Fibroblast of lung (primary cell): ENCODE measurements around the gene TSPAN10. TPM values are rescaled to one million over a fixed set of nuclear protein-coding genes. Genes with fewer than 3 reads are reported as not detected.
A peak's percentile ranks its signal among the peaks of the same experiment; 100 is the strongest.
"Not testable (repeated sequence)": the region's sequence is repeated elsewhere in the genome, so short reads cannot be mapped to it uniquely, and the experiment has no call there.

Source experiments
- DNase-seq, 2 donors: peaks; one replicate each; pipeline versions ENCODE4 v3.0.0 to v3.0.0-alpha.2; 2010; ENCODE audit warnings: low read depth in 2 of 2
- H2AFZ ChIP-seq: 2 replicates; pipeline ENCODE4 v1.5.1; 2012; ENCODE audit warnings: low read length, control low read depth, inconsistent platforms
- H3K27ac ChIP-seq: 2 replicates; pipeline ENCODE4 v1.5.1; 2011; ENCODE audit warnings: low read length, control low read depth; ENCODE audit not compliant: insufficient read depth
- H3K27me3 ChIP-seq: 2 replicates; pipeline ENCODE4 v1.5.1; 2011; ENCODE audit warnings: mild to moderate bottlenecking, low read length; ENCODE audit not compliant: control insufficient read depth, insufficient read depth
- H3K36me3 ChIP-seq: 2 replicates; pipeline ENCODE4 v1.5.1; 2011; ENCODE audit warnings: low read length; ENCODE audit not compliant: control insufficient read depth, insufficient read depth
- H3K4me1 ChIP-seq: 2 replicates; pipeline ENCODE4 v1.5.1; 2011; ENCODE audit warnings: low read length; ENCODE audit not compliant: control insufficient read depth, insufficient read depth; ENCODE audit errors: extremely low read depth
- H3K4me2 ChIP-seq: 2 replicates; pipeline ENCODE4 v1.5.1; 2011; ENCODE audit warnings: low read length, control low read depth; ENCODE audit not compliant: insufficient read depth; ENCODE audit errors: extremely low read depth
- H3K4me3 ChIP-seq, 4 experiments: fragments of 200-600 bp in 1 of 4; sonication (generic) in 1 of 4; replicated peaks in 1 of 4; 2 replicates each; pipeline ENCODE4 v1.5.1; 2011 to 2016; ENCODE audit warnings: low read length in 4 of 4, low read depth in 3 of 4, mild to moderate bottlenecking in 3 of 4, control low read depth in 2 of 4, inconsistent platforms in 1 of 4, mixed read lengths in 1 of 4; ENCODE audit not compliant: insufficient read depth in 1 of 4; ENCODE audit errors: control extremely low read depth in 1 of 4
- H3K79me2 ChIP-seq: 2 replicates; pipeline ENCODE4 v1.5.1; 2012; ENCODE audit warnings: mild to moderate bottlenecking, low read length, inconsistent platforms; ENCODE audit not compliant: control insufficient read depth, insufficient read depth
- H3K9ac ChIP-seq: 2 replicates; pipeline ENCODE4 v1.5.1; 2011; ENCODE audit warnings: mild to moderate bottlenecking, low read length, control low read depth; ENCODE audit not compliant: insufficient read depth
- H3K9me3 ChIP-seq: 2 replicates; pipeline ENCODE4 v1.5.1; 2012; ENCODE audit warnings: low read depth, low read length; ENCODE audit not compliant: control insufficient read depth, insufficient read depth
- H4K20me1 ChIP-seq: 2 replicates; pipeline ENCODE4 v1.5.1; 2011; ENCODE audit warnings: low read length; ENCODE audit not compliant: control insufficient read depth, insufficient read depth; ENCODE audit errors: extremely low read depth
- CTCF ChIP-seq, 2 donors: IDR thresholded peaks in 1 of 2; conservative IDR thresholded peaks in 1 of 2; 1 replicate in 1 of 2; 2 replicates in 1 of 2; pipeline ENCODE4 v1.5.1; 2011 to 2012; ENCODE audit warnings: low read length in 2 of 2, control low read depth in 1 of 2, inconsistent platforms in 1 of 2, low read depth in 1 of 2, mild to moderate bottlenecking in 1 of 2
- EZH2 ChIP-seq: IDR thresholded peaks from 2 replicates; pipeline ENCODE4 v1.5.1; 2012; ENCODE audit warnings: low read length, control low read depth, mild to moderate bottlenecking; ENCODE audit errors: missing control alignments
- polyA plus RNA-seq, 2 donors: library from polyadenylated mRNA; depleted of rRNA in 1 of 2; stranded (reverse) in 1 of 2; unstranded in 1 of 2; fragments of >200 nt; gene quantifications; 2 replicates each; pipeline ENCODE4 v1.2.1, GENCODE V29; 2011 to 2012; ENCODE audit warnings: missing spikeins in 1 of 2
- total RNA-seq: library from RNA; depleted of rRNA; stranded (reverse); fragments of >200 nt; gene quantifications from 2 replicates; pipeline ENCODE4 v1.2.1, GENCODE V29; 2014

Gene TSPAN10
- total and polyA plus RNA-seq, 2 donors (not counting 1 experiment from before 2014, with no cell fraction given), result 1.3 to 3.0 TPM

GRCh38 chr17:81673561-81674258, 36.7 kb downstream of the TSPAN10 start:
- TF ChIP-seq EZH2 (no peak), CTCF (conservative IDR thresholded peaks at IDR 0.05 in 1 of 2, IDR thresholded peaks at IDR 0.05 in 1 of 2; ENCODE audit: low read depth in 1 of 2, low read length in 2 of 2) (no peak)
- no peaks in the 10 kb centered on the region for H3K27me3 ChIP-seq
- H3K36me3 ChIP-seq, result peaks cover 25% of the 10 kb centered on the region
- no peak overlapping the region for H3K27ac ChIP-seq
- no peak overlapping the region for H3K9ac ChIP-seq
- H2AFZ ChIP-seq, result no peak overlapping the region
- H3K79me2 ChIP-seq, result no peaks in the 10 kb centered on the region
- no peaks in the 10 kb centered on the region for H4K20me1 ChIP-seq
- H3K9me3 ChIP-seq, result no peaks in the 10 kb centered on the region
- no peak for DNase-seq
- H3K4me3 ChIP-seq, result no peak overlapping the region
- H3K4me2 ChIP-seq, result no peak overlapping the region
- H3K4me1 ChIP-seq, result no peaks in the 10 kb centered on the region

- H3K79me2 ChIP-seq, result not testable (repeated sequence)
- TF ChIP-seq CTCF (conservative IDR thresholded peaks at IDR 0.05 in 1 of 2, IDR thresholded peaks at IDR 0.05 in 1 of 2; ENCODE audit: low read depth in 1 of 2, low read length in 2 of 2), result peak; percentile 39 to 53
- DNase-seq, result peak; percentile 29 to 39
Measured at GRCh38 chr17:81675515-81676221, 38.7 kb downstream of the TSPAN10 start.

GRCh38 chr17:81676906-81677305, 39.9 kb downstream of the TSPAN10 start:
- peaks cover 9% of the 10 kb centered on the region for H3K79me2 ChIP-seq
- H3K27ac ChIP-seq, result no peak overlapping the region
- H2AFZ ChIP-seq, result no peak overlapping the region
- no peaks in the 10 kb centered on the region for H4K20me1 ChIP-seq
- TF ChIP-seq EZH2, result no peak
- TF ChIP-seq CTCF (conservative IDR thresholded peaks at IDR 0.05 in 1 of 2, IDR thresholded peaks at IDR 0.05 in 1 of 2; ENCODE audit: low read depth in 1 of 2, low read length in 2 of 2), result no peak
- no peaks in the 10 kb centered on the region for H3K27me3 ChIP-seq
- no peak overlapping the region for H3K9ac ChIP-seq
- H3K4me1 ChIP-seq, result no peaks in the 10 kb centered on the region
- H3K4me2 ChIP-seq, result no peak overlapping the region
- no peak overlapping the region for H3K4me3 ChIP-seq
- H3K9me3 ChIP-seq, result no peaks in the 10 kb centered on the region
- H3K36me3 ChIP-seq, result peaks cover 13% of the 10 kb centered on the region
- DNase-seq, result no peak

More at GRCh38 chr17:81675515-81676221, 38.7 kb downstream of the TSPAN10 start:
- peaks cover 17% of the 10 kb centered on the region for H3K36me3 ChIP-seq
- not testable (repeated sequence) for H4K20me1 ChIP-seq, H3K9ac ChIP-seq, H2AFZ ChIP-seq, H3K9me3 ChIP-seq, H3K27me3 ChIP-seq, H3K4me3 ChIP-seq, H3K27ac ChIP-seq, H3K4me2 ChIP-seq, H3K4me1 ChIP-seq
